ENCODE data around the gene USP17L15. TPM values are rescaled to one million over a fixed set of nuclear protein-coding genes. Genes with fewer than 3 reads are reported as not detected.
"Not testable (repeated sequence)": the region's sequence is repeated elsewhere in the genome, so short reads cannot be mapped to it uniquely, and the experiment has no call there.

Gene USP17L15, protein sequence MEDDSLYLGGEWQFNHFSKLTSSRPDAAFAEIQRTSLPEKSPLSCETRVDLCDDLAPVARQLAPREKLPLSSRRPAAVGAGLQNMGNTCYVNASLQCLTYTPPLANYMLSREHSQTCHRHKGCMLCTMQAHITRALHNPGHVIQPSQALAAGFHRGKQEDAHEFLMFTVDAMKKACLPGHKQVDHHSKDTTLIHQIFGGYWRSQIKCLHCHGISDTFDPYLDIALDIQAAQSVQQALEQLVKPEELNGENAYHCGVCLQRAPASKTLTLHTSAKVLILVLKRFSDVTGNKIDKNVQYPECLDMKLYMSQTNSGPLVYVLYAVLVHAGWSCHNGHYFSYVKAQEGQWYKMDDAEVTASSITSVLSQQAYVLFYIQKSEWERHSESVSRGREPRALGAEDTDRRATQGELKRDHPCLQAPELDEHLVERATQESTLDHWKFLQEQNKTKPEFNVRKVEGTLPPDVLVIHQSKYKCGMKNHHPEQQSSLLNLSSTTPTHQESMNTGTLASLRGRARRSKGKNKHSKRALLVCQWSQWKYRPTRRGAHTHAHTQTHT
- total RNA-seq (2012; rRNA removed) (not detected in 2 replicates), polyA plus RNA-seq (2012; rRNA removed) (not detected in 2 replicates), Bru-seq, nascent RNA (not detected), BruChase-seq, experiment 1, labeled RNA remaining after a 6-hour chase (not detected), BruChase-seq, experiment 2, labeled RNA remaining after a 2-hour chase (not detected)
- not detected in 2 replicates for polyA plus RNA-seq (2012; cell fraction: cytosol; rRNA removed)
- not detected in 2 replicates for polyA plus RNA-seq (2012; cell fraction: nucleus; rRNA removed; ENCODE audit: low replicate concordance)
- long read RNA-seq: 0 reads

DNA sequence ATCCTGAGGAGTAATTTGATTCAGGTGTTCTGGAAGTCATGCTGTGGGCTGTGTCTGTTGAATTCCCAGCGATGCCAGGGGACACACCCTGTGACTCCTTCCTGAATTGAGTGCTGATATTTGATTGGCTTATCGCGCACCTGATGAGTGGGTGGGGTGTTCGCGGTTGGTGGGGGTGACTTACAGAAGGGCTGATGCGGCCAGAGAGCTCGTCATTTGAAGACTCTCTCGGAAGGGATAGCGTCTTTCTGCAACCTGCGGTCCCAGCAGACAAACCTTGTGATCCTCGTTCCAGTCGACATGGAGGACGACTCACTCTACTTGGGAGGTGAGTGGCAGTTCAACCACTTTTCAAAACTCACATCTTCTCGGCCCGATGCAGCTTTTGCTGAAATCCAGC is at the start of gene USP17L15:
Gene USP17L15 (plus strand): TSS at position 301 of the 400 bp plus-strand sequence. CDS start 0 bp downstream, at position 301.
- no CpG with 5 or more reads among the region's 15 CpGs for WGBS, 2 experiments (ENCODE audit: extremely low coverage in 2 of 2, insufficient read length in 1 of 2)
- H3K9ac ChIP-seq (ENCODE audit: low read depth, low read length); H3K4me3 ChIP-seq (ENCODE audit: insufficient read depth, low read depth, low read length); H3K27me3 ChIP-seq (ENCODE audit: control insufficient read depth, insufficient read depth, low read length); H3K36me3 ChIP-seq (ENCODE audit: control insufficient read depth, insufficient read depth, low read length); H2BK15ac ChIP-seq (ENCODE audit: low read depth, low read length); H3K18ac ChIP-seq (ENCODE audit: low read depth, low read length); H4K8ac ChIP-seq (ENCODE audit: low read depth in 2 of 2, low read length in 2 of 2); H4K91ac ChIP-seq (ENCODE audit: insufficient read depth, low read depth, low read length); ATAC-seq (ENCODE audit: low read depth); H3K4ac ChIP-seq (ENCODE audit: low read depth, low read length); H3K9me3 ChIP-seq (ENCODE audit: control insufficient read depth, insufficient read depth, low read length); H3K79me1 ChIP-seq (ENCODE audit: low read depth in 1 of 2, low read length in 2 of 2); H3K4me2 ChIP-seq (ENCODE audit: low read depth, low read length); H2AK5ac ChIP-seq (ENCODE audit: low read depth, low read length); dilution Hi-C loops (cut with HindIII; ENCODE audit: low sequenced_read_pairs, unreplicated experiment); H3K4me1 ChIP-seq (ENCODE audit: control insufficient read depth, insufficient read depth, low read length); BruUV-seq (replicated peaks); H2BK5ac ChIP-seq (ENCODE audit: low read depth, low read length, poor library complexity, severe bottlenecking); H4K20me1 ChIP-seq (ENCODE audit: insufficient read depth, low read length); H3K14ac ChIP-seq (replicated peaks; ENCODE audit: low read depth, low read length); H2BK120ac ChIP-seq (ENCODE audit: low read depth, low read length); H2AFZ ChIP-seq (replicated peaks; ENCODE audit: low read length, poor library complexity); H2BK20ac ChIP-seq (ENCODE audit: low read depth, low read length); H3K23ac ChIP-seq (ENCODE audit: low read depth, low read length); H3K56ac ChIP-seq (ENCODE audit: extremely low read depth, insufficient read depth, low read length); in situ Hi-C loops (cut with MboI; ENCODE audit: low sequenced_read_pairs); H4K5ac ChIP-seq (ENCODE audit: low read depth, low read length); H3K27ac ChIP-seq (ENCODE audit: insufficient read depth, low read length); DNase-seq; H2AK9ac ChIP-seq (replicated peaks; ENCODE audit: low read depth, low read length, poor library complexity); intact Hi-C loops (cut with micrococcal nuclease); CTCF ChIA-PET; POLR2A ChIA-PET (ENCODE audit: unreplicated experiment); H3K9me1 ChIP-seq (ENCODE audit: insufficient read depth, low read length): not testable (repeated sequence)

DNA sequence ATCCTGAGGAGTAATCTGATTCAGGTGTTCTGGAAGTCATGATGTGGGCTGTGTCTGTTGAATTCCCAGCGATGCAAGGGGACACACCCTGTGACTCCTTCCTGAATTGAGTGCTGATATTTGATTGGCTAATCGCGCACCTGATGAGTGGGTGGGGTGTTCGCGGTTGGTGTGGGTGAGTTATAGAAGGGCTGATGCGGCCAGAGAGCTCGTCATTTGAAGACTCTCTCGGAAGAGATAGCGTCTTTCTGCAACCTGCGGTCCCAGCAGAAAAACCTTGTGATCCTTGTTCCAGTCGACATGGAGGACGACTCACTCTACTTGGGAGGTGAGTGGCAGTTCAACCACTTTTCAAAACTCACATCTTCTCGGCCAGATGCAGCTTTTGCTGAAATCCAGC is 23.8 kb upstream of the USP17L15 start, which contains the start of gene USP17L10:
Gene USP17L10 (plus strand): TSS at position 301 of the 400 bp plus-strand sequence. CDS start 0 bp downstream, at position 301.
- dilution Hi-C loops (cut with HindIII; ENCODE audit: low sequenced_read_pairs, unreplicated experiment); BruUV-seq (replicated peaks); DNase-seq; H4K20me1 ChIP-seq (ENCODE audit: insufficient read depth, low read length); H4K8ac ChIP-seq (ENCODE audit: low read depth in 2 of 2, low read length in 2 of 2); POLR2A ChIA-PET (ENCODE audit: unreplicated experiment); H3K18ac ChIP-seq (ENCODE audit: low read depth, low read length); H3K9me1 ChIP-seq (ENCODE audit: insufficient read depth, low read length); H2BK20ac ChIP-seq (ENCODE audit: low read depth, low read length); in situ Hi-C loops (cut with MboI; ENCODE audit: low sequenced_read_pairs); H3K4me1 ChIP-seq (ENCODE audit: control insufficient read depth, insufficient read depth, low read length); H2BK120ac ChIP-seq (ENCODE audit: low read depth, low read length); H2AFZ ChIP-seq (replicated peaks; ENCODE audit: low read length, poor library complexity); H3K79me1 ChIP-seq (ENCODE audit: low read depth in 1 of 2, low read length in 2 of 2); H3K36me3 ChIP-seq (ENCODE audit: control insufficient read depth, insufficient read depth, low read length); H3K9ac ChIP-seq (ENCODE audit: low read depth, low read length); H3K4me3 ChIP-seq (ENCODE audit: insufficient read depth, low read depth, low read length); H2BK15ac ChIP-seq (ENCODE audit: low read depth, low read length); CTCF ChIA-PET; H3K9me3 ChIP-seq (ENCODE audit: control insufficient read depth, insufficient read depth, low read length); H4K91ac ChIP-seq (ENCODE audit: insufficient read depth, low read depth, low read length); H3K56ac ChIP-seq (ENCODE audit: extremely low read depth, insufficient read depth, low read length); H3K27me3 ChIP-seq (ENCODE audit: control insufficient read depth, insufficient read depth, low read length); H2BK5ac ChIP-seq (ENCODE audit: low read depth, low read length, poor library complexity, severe bottlenecking); intact Hi-C loops (cut with micrococcal nuclease); H4K5ac ChIP-seq (ENCODE audit: low read depth, low read length); ATAC-seq (ENCODE audit: low read depth); H2AK9ac ChIP-seq (replicated peaks; ENCODE audit: low read depth, low read length, poor library complexity); H2AK5ac ChIP-seq (ENCODE audit: low read depth, low read length); H3K14ac ChIP-seq (replicated peaks; ENCODE audit: low read depth, low read length); H3K4me2 ChIP-seq (ENCODE audit: low read depth, low read length); H3K4ac ChIP-seq (ENCODE audit: low read depth, low read length); H3K23ac ChIP-seq (ENCODE audit: low read depth, low read length); H3K27ac ChIP-seq (ENCODE audit: insufficient read depth, low read length): not testable (repeated sequence)
- no CpG with 5 or more reads among the region's 13 CpGs for WGBS, 2 experiments (ENCODE audit: extremely low coverage in 2 of 2, insufficient read length in 1 of 2)

All from IMR-90 (cell line).